G401.6 (cell line): Measurements from ENCODE around the gene IL1RAPL1.

ENCODE experiments used
- FAIRE-seq: peaks from 2 replicates; lab custom pipeline; 2012; peaks lifted over from hg19 to GRCh38; lab: Jason Lieb, UNC

Gene IL1RAPL1

DNA sequence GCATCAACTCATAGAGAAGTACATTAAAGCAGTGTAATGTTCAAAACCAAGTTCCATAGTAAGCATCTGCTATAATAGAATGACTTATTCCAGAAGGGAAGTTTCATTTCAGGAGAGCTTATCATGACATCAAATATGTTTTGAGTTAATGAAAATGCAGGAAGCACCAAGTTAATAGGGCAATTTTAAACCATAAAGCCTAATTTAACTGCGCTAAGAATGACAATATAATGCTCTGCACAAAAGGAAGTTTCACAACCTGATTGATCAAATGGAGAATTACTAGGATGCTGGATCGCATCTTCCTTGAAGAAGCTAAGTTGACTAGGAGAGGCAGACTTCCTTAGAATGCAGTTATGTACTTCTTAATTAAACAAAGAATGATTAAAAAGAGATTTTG is 1211.2 kb downstream of the IL1RAPL1 start:
- no peak for FAIRE-seq

DNA sequence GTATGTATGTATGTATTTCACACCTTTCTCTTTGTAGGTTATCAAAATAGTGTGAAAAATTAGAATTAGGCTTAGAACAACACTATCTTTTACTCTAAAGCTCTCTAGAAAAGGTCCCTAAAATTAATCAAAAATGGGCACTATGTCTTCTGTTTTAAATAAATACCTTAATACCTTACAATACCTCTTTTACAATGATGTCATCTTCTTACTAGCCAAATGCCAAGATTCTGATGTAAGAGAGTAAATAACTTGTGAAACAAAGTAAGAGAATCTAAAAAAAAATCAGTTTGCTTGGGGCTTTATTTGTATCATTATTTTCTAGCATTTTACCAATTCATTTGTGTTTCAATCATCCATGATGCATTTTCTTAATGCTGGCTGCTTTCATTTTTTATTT is 1225.9 kb downstream of the IL1RAPL1 start:
- no peak for FAIRE-seq

DNA sequence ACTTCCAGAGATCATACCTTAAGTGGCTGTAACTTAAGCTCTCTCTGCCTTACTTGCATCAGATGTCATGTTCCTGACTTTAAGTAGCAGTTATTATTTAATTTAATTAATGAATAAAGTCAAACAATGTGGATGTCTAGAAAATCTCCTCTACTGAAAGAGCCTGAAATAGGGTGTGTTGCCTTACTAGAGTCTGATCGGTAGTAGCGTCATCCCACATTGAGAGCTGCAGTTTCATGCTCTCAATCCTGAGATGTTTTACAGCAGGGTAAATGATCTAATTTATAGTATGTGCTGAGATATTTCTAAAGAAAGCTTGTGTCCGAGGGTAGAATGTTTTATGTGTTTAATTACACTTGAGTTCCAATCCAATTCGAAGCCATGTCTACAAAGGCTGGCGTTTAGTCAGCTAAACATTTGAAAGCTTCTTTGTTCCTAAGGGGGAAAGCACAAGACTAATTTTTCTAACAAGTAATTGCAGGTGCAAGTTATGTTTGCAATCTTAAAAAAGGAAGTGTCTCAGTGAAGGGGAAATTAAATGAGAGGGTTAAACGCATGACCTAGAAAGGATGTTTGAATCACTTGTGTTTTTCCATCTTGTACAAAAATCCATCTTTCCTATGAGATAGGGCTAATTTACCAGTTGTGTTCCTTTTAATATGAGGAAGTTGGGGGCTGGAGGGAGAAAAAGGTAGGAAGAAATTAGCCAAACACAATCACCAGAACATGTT is 1237.1 kb downstream of the IL1RAPL1 start:
- FAIRE-seq = no peak

DNA sequence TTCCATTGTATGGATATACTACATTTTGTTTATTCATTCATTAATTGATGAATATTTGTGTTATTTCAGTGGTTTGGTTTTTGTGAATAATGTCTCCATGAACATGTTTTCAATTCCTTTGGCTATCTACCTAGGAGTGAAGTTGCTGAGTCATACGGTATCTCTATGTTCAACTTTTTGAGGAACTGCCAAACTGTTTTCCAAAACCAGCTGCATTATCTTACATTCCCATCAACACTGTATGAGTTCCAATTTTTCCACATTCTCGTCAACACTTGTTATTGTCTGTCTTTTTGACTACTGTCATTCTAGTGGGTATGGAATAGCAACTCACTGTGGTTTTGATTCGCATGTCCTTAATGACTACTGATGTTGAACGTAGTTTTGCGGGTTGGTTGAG is 1239.5 kb downstream of the IL1RAPL1 start:
- no peak for FAIRE-seq

DNA sequence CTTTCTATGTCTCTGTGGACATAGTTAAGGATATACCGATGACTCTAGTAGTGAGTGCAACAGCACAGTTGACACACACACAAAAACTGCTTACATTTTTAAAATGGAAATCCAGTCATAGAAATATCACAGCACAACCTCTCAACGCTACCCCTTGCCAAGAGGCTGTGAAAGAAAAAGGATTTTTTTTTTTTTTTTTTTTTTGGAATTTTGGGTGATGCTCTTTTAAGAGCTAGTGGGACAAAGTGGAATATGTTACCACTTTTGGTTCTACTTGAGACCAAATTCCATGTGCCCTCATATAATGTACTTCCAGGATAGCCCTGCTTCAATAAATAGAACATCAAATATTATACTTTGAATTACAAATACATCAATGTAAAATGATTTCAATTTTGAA is 1247.1 kb downstream of the IL1RAPL1 start:
- FAIRE-seq = no peak

DNA sequence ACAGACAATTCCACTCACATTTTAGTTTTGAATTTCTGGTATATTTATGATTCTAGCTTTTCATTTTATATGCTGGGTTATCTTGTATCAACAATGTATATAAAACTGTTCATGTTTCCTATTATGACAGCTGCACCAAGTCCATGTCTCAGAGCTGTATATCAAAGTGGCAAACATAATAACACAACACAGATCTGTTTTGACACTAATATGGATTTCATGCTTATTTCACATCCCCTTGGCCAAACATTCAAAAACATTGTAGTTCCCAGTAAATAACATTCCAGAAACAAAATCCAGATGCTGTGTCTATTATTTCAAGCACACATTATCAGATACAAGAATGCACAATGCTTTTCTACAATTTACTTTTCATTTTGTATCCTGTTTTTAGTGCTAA is 1247.5 kb downstream of the IL1RAPL1 start:
- FAIRE-seq = no peak

DNA sequence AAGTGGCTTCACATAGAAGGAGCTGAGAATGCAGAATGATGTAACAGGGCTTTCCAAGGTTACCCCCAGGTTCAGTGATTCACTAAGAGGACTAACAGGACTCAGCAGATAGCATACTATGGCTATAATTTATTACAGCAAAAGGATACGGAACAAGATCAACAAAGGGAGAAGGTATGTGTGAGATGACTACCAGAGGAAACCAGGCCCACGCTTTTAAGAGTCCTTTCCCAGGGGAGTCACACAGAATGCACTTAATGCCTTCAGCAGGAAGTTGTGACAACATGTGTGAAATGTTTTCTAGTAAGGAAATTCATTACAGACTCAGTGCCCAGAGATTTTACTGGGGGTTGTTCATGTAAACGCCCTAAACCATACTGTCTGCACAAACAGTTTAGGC is 1254.5 kb downstream of the IL1RAPL1 start:
- FAIRE-seq = no peak

DNA sequence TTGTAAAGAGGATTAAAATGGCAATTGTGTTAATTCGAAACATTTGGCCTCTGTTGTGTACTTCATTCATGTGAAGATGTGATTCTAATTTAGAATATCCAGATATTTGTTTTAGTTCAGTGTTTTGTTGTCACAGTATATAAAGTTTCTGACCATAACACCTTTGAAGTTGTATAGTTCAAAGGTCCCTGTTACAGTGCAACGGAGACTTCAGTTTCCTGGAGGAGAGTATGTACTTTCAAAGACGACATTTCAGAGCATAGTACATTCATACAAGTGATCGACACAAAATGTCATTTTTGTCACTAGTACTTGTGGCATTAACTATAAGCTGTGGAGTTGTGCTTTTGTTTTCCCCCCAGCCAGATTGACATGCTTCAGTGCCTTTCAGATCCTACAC is 1255.3 kb downstream of the IL1RAPL1 start:
- no peak for FAIRE-seq

DNA sequence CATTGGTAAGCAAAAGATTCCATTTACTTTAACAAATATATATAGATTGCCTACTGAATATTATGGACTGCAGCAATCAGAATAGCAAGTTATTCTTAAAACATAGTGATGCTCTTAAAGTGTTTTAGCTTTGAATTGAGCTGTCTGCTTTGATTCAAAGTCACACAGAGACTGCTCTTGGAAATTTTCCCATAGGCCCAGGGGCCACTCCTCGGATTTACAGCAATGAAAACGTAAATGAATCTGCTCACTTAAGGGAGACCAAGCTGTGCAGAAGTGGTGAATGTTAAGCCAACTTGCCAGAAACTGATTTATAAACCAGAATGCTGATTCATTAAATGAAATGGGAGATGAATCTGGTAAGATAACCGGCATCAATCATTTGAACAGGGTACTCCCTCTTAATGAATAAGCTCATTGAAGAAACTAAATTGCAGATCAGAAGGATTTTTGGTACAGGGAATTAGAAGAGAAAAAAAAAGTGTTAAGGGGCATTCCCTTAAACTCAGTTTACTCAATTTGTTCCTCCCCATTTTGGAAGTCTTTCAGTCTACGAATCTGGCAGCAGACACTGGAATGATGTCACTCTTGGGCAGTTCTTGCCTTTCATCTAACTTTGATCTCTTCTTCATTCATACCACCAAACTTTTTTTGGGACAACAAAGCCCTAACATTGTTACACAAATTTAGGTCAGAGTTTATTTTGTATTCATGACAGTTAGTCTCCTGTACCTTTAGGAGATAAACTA is 1264.8 kb downstream of the IL1RAPL1 start:
- FAIRE-seq = no peak

DNA sequence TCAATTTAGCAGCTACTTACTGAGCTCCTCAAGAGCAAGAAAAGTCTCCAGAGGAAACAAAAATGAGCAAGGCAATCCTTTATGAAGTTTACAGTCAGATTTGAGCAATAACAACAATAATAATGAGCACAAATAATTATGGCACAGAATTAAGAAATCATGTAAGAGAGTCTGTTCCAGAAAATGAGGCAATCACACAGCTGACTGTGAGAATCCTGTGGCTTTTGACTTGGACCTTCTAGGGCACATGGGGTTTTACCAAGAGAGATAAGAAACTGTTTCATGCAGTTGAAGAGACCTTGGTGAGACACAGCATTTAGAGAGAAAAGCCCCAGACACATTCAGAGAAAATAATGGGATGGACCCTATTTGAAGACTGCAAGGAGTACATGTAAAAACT is 1265.5 kb downstream of the IL1RAPL1 start:
- FAIRE-seq = no peak

DNA sequence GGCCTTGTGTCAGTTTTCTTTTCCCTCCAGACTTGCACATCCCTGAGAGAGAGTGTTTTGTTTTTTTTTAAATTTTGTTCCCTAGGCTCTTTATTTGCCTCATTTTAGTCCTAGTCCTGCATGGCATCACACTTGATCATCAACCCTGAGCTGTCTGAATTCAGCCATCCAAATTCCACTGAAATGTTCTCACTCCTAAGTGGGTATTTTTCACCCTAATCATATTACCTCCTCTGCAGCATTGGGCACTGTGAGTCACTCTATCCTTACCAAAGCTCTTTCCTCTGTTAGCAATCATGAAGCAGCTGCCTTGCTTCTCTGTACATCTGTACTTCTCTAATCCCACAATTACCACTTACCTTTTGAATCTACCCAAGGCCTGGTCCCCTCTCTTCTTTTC is 1271.5 kb downstream of the IL1RAPL1 start:
- no peak for FAIRE-seq

DNA sequence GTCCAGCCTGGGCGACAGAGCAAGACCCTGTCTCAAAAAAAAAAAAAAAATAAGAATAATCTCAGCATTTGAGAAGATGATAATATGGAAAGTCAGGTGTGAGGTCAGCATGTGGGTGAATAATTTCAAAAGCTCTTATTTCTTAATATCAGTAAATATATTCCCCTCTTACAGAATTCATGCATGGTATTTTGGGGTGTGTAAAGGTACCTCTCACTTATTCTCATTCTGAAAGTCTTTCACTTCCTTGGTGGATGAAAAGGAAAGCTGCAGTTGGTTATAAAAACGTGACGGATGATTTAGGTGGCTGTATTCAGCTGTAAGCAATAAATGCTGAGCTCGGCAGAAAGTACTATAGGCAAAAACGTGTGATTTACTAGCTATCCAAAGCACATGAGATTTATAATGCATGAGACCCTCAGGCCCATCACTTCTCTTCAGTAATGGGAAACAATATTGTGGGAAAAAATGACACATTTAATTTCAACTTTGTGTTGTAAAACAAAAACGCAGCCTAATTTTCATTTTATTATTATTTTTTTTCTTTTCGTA is 1275.0 kb downstream of the IL1RAPL1 start:
- no peak for FAIRE-seq

DNA sequence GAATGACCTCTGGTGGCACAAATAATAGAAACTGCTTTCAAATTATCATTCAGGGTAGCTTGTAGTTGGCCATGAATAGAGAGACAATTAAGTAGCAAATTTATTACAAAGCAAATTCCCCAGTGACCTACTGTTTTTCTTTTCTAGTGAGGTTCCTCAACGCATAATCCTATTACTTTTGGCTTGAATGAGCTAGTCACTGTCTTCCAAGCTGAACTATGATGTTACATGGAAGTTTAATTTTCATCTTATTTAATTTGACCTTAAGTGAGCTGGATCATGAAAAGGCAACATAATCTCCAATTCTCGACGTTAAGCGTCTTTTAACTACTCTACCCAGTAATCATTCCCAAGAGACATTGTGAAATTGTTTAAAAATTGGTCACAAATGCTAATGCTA is 1280.7 kb downstream of the IL1RAPL1 start:
- FAIRE-seq = no peak

DNA sequence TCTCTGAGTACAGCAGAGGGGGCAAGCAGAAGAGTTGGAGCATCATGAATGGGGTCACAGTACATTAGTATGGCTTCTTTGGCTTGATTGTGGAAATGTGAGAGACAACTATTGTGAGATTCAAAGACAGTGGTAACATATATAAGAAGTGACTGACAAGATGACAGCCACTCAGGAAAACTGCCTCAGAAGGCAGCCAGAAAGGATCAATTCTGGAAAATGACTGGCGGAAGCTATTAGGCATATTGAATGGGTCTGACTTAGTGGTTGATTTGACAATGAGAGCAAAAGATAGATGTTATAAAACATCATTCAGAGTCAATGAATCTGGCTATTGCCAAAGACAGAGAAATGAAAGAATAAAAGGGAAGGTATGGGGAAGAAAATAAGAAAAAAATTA is 1282.6 kb downstream of the IL1RAPL1 start:
- FAIRE-seq = no peak

DNA sequence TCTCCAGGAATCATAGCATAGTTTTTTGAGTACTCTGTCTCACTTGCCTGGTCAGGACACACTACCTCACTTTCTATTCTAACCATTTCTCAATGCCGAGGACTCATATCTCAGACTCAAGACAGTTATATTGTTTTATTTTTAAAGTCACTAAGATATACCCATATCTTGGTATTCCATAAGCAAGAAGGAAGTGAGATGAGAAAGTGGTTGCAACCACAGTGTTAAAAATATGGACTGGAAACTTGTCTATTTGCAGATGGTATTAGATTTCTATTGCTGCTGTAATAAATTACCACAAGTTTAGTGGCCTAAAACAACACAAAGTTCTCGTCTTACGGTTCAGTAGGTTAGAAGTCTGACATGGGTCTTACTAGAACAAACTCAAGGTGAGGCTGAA is 1283.4 kb downstream of the IL1RAPL1 start:
- no peak for FAIRE-seq

DNA sequence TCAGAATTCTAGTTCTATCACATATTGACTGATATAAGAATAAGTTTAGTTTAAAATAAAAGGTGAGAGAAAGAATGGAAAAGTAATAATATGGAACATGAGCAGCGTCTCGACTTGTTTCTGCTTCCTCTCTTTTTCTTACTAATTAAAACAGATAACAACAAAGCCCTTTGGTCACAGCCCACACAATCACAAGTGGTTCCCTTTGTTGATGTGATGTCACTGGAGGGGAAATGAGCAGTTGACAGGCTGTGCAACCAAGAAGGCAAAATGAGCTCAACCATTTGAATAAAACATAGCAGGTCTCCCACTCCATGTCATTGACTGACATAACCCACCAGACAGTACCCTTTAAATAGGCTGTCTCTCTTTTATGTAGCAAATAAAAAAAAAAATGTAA is 1285.6 kb downstream of the IL1RAPL1 start:
- no peak for FAIRE-seq

DNA sequence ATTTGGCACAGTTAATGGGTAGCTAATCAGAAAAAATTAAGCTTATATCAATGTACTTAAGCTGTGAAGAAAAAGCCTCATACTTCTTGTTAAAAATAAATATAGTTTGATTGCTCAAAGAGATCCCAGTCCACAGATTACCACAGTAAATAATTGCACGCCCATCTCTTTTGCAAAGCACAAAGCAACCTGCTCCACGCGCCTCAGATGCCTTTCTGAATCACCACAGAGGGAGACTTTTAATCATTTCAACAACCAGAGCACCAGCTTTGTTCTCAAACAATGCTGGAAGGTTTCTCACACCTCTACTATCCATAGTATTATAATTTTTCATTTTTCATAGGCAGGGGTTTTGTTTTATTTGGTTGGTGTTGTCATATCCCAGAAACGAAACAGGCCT is 1289.5 kb downstream of the IL1RAPL1 start:
- FAIRE-seq = no peak

DNA sequence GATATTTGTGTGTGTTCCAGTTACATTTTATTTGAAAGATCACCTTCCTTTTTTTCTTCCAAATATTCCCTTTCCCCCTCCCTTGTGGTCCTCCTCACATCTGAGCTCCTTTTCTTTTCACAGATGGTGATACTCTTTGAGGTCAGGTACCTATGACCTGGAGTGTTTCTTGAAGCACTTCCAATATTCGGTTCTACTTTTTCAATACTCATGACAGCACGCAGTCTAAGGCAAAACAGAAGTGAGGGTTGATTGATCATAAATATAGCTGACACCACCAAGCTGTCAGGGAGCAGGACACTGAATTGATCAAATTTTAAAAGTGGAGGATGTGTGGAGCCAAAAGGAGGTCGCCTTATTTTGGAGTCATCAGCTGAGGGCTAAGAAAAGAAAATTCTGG is 1293.7 kb downstream of the IL1RAPL1 start:
- no peak for FAIRE-seq

DNA sequence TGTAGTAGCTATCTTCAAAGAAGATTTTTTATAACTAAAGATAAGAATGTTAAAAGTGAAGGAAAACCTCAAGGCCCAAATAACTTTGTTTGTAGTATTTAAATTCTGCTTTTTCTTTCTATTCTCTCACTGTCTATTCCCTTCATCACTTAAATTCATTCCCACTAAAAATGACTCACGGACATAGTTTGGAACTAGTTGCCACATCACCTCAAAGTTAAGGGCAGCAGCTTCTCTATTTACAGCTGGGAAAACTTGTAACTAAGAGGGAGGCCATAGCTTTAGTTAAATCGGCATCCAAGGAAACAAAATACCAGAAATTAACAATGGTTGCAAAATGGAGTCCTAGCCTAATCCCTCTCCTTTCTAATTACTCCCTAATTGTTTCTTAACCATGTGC is 1302.8 kb downstream of the IL1RAPL1 start:
- FAIRE-seq = no peak

DNA sequence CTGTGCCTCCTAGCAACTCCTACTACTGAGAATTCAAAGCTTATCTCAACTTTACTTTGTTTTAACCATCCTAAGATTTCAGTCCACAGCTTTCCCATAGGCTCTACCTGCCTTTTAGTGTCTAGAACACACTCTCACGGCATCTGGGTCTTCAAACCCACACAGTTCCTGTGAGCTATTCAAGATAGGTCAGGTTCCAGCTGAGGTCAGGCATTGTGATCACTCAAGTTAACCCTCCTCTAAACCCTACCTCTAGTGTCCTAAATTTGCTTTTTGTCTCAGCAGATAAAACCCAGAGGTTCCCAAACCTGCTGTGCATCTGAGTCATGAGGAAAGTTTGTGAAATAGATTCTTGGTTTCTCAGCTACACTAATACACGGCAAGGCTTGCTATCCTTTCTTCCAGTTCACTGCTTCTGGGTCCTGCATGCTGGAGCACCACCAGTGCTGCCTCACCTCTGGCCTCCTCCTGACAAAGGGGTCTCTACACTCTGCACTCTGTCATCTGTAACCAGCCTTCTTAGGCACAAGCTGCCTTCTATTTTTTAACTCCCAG is 1303.5 kb downstream of the IL1RAPL1 start:
- FAIRE-seq = no peak

DNA sequence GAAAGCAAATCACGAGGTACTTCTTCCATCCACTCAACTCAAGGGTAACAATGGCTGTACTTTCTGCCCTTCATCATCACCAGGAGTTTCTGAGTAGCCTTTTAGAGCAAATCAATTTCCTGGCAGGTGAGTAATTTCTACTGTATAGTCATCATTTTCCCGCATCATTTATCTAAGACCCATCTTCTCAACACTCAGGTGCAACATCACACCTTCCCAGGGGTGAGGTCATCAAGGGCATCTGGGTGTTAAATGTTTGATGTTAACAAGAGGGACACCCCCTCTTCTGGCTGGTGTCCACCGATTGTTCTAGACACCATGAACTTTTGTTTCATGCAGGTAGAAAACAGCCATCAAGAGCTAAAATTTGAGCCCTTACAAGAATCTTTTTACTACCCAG is 1314.8 kb downstream of the IL1RAPL1 start:
- FAIRE-seq = no peak

DNA sequence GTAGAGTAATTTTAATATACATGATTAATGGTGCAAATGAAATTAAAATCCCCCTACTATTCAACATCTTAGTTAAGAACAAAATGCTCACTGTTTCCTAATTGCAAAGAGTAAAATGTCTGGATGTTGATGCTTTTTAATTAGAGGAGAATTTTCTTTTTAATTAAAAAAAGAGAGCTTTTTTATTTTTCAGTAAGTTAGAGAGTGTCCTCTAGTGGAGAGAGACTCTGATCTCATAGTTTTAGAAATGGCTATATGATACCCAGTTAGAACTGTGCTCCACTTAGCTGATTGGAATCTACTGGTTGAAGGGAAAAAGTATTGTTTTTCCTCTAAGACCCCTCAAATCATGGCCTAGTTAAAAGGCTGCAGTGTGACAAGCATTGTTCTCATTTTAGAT is 1316.1 kb downstream of the IL1RAPL1 start:
- no peak for FAIRE-seq

DNA sequence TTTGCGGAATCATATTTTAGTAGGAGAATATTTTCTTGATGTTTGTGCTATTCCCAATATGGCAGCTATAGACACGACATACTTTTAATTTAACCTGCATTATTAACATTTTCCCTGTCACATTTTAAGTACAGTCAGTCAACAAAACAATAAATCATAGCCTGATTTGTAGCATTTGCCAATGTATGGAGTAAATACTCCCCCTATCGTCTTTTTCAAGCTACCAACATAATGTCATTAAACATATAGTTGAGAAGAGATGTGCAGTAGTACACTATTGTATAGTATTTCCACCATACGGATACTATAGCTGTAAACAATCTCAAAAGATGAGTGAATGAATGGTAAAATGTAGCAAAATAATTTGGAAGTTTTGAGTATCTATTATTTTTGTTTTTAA is 1324.4 kb downstream of the IL1RAPL1 start:
- FAIRE-seq = no peak

DNA sequence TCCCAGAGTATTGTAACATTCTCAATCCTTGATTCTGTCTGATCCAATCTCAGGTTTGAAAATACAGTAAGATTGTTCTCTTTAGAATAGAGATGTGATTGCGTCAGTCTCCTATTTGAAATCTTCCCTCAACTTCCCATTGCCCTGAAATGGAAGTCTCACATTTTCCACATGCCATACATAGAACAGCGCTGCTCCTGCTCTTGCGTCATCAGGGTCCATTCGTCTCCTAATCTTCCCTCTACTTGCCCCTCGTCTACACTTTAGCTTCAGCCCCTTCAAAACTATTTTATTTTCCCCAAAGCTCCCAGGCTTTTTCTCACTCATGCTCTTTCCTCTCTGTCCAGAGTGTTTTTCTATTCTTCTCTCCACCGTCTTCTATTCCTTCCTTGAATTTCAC is 1326.4 kb downstream of the IL1RAPL1 start:
- no peak for FAIRE-seq
